Measurements from ENCODE around the gene DUSP7. TPM values are rescaled to one million over a fixed set of nuclear protein-coding genes. Genes with fewer than 3 reads are reported as not detected.

The DUSP7 gene
- total and polyA plus RNA-seq, 5 donors from 2014 or later = 3.0 to 12.7 (median 3.5) TPM

- Histone ChIP-seq H3K4me3 (ENCODE audit: low read depth, low read length) (no peak overlapping the region), H3K9me3 (ENCODE audit: control insufficient read depth in 2 of 2, low read length in 2 of 2) (no peaks in the 10 kb centered on the region), H3K27ac (ENCODE audit: insufficient read depth, low read length, poor library complexity, severe bottlenecking) (no peak overlapping the region), H3K4me1 (ENCODE audit: control insufficient read depth, insufficient read depth, low read length, poor library complexity, severe bottlenecking) (peaks cover 16% of the 10 kb centered on the region), H3K27me3 (ENCODE audit: control insufficient read depth, insufficient read depth, low read length) (no peaks in the 10 kb centered on the region), H3K36me3 (ENCODE audit: control insufficient read depth, insufficient read depth, low read length) (no peaks in the 10 kb centered on the region)
- Mint-ChIP-seq H3K9me3 (no peaks in the 10 kb centered on the region), H3K4me3 (no peak overlapping the region), H3K4me1 (peaks cover 0 to 21% (median 5%) of the 10 kb centered on the region in 4 donors), H3K36me3 (no peaks in the 10 kb centered on the region), H3K27me3 (peaks cover 17% of the 10 kb centered on the region), H3K27ac (no peak overlapping the region)
- no peak for DNase-seq
- no peak for ATAC-seq (ENCODE audit: low read depth in 2 of 2)
Measured at GRCh38 chr3:52002748-52003147, 53.6 kb downstream of the DUSP7 start.

DNA sequence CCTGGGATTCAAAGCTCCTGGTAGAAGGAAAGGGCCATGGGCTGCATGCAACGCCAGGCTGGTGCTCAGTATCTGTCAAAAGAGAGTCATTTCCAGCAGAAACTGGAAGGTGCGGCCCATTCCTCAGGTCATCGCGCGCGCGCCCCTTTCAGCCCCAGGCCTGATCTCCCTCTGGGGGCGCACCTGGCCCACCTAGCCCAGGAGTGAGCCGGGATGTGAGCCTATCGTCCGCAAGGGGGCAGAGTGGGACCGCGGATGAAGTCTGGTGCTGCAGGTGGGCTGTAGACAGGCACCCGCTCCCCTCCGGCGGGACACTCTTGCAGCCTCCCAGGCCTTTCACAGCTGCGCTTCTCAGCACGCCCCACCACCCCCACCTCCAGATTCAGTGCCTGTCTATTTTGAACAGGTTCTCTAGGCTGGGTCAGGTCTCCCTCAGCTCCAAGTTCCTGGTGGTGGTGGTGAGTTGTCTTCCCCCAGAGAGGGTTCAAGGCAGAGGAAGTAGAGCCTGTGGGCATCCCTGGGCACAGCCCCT, 54.9 kb downstream of the DUSP7 start:
- Histone ChIP-seq H3K4me1 (ENCODE audit: control insufficient read depth, insufficient read depth, low read length, poor library complexity, severe bottlenecking) (peaks cover 16% of the 10 kb centered on the region), H3K27me3 (ENCODE audit: control insufficient read depth, insufficient read depth, low read length) (no peaks in the 10 kb centered on the region), H3K9me3 (ENCODE audit: control insufficient read depth in 2 of 2, low read length in 2 of 2) (no peaks in the 10 kb centered on the region), H3K36me3 (ENCODE audit: control insufficient read depth, insufficient read depth, low read length) (no peaks in the 10 kb centered on the region), H3K4me3 (ENCODE audit: low read depth, low read length) (no peak overlapping the region), H3K27ac (ENCODE audit: insufficient read depth, low read length, poor library complexity, severe bottlenecking) (no peak overlapping the region)
- Mint-ChIP-seq H3K27ac (peak overlapping the region in 1 of 3 donors; percentile 7), H3K27me3 (peaks cover 17% of the 10 kb centered on the region), H3K4me1 (peaks cover 0 to 24% (median 5%) of the 10 kb centered on the region in 4 donors), H3K9me3 (no peaks in the 10 kb centered on the region), H3K36me3 (no peaks in the 10 kb centered on the region), H3K4me3 (peak overlapping the region in 3 of 4 donors; percentile 8 to 63 (median 28))
- peak; percentile 80 to 85 (median 82) for DNase-seq
- ATAC-seq (ENCODE audit: low read depth in 2 of 2) = peak; percentile 93 to 94

DNA sequence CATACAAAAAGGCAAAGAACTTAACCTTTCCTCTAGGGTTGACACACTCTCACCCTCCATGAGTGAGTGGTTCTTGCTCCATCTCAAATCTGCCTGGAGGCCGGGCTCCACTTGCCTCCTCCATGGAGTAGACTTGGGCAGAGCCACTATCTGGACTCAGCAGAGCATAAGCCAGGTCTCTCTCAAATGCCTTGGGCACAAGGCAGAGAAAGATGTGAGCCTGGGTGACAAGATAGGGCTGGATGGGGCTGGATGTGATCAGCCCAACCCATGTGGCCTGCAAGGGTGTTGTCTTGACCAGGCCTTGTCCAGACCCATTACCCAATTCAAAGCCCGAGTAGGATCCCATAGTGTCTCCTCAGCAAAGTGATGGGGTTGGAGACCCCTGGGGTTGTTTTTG, 56.5 kb downstream of the DUSP7 start:
- Mint-ChIP-seq H3K27me3 (peaks cover 17% of the 10 kb centered on the region), H3K4me3 (peak overlapping the region in 1 of 4 donors; percentile 40), H3K27ac (no peak overlapping the region), H3K36me3 (peaks cover 6% of the 10 kb centered on the region), H3K4me1 (peaks cover 0 to 25% (median 14%) of the 10 kb centered on the region in 4 donors), H3K9me3 (no peaks in the 10 kb centered on the region)
- H3K9me3 ChIP-seq (ENCODE audit: control insufficient read depth in 2 of 2, low read length in 2 of 2) = no peaks in the 10 kb centered on the region
- ATAC-seq (ENCODE audit: low read depth in 2 of 2) = no peak
- DNase-seq = no peak
- peaks cover 17% of the 10 kb centered on the region for H3K4me1 ChIP-seq (ENCODE audit: control insufficient read depth, insufficient read depth, low read length, poor library complexity, severe bottlenecking)
- H3K4me3 ChIP-seq (ENCODE audit: low read depth, low read length) = no peak overlapping the region
- peaks cover under 1% of the 10 kb centered on the region for H3K36me3 ChIP-seq (ENCODE audit: control insufficient read depth, insufficient read depth, low read length)
- no peaks in the 10 kb centered on the region for H3K27me3 ChIP-seq (ENCODE audit: control insufficient read depth, insufficient read depth, low read length)
- no peak overlapping the region for H3K27ac ChIP-seq (ENCODE audit: insufficient read depth, low read length, poor library complexity, severe bottlenecking)

Other genes with a start within 250 kb of the DUSP7 start
- not detected for gene IQCF2, start 195.0 kb downstream of the DUSP7 start, total RNA-seq
- gene IQCF2, start 195.0 kb downstream of the DUSP7 start, polyA plus RNA-seq = not detected
- gene IQCF5, start 181.0 kb downstream of the DUSP7 start, total RNA-seq = not detected
- not detected for gene IQCF5, start 181.0 kb downstream of the DUSP7 start, polyA plus RNA-seq
- not detected for gene IQCF1, start 153.2 kb downstream of the DUSP7 start, total RNA-seq
- gene IQCF1, start 153.2 kb downstream of the DUSP7 start, polyA plus RNA-seq = not detected
- 11.2 TPM for gene RRP9, start 114.7 kb downstream of the DUSP7 start, total RNA-seq
- 10 to 100 TPM; 17.0 to 25.4 (median 23.2) TPM for gene RRP9, start 114.7 kb downstream of the DUSP7 start, polyA plus RNA-seq
- 6.4 TPM for gene PARP3, start 114.2 kb downstream of the DUSP7 start, total RNA-seq
- 1 to 10 TPM; 2.9 to 5.4 (median 3.6) TPM for gene PARP3, start 114.2 kb downstream of the DUSP7 start, polyA plus RNA-seq
- not detected for gene GPR62, start 101.2 kb downstream of the DUSP7 start, total RNA-seq
- under 1 TPM in 1 of 4 donors, not detected in 3; 0.22 TPM for gene GPR62, start 101.2 kb downstream of the DUSP7 start, polyA plus RNA-seq
- gene PCBP4, start 89.1 kb downstream of the DUSP7 start, total RNA-seq = 24.6 TPM
- gene PCBP4, start 89.1 kb downstream of the DUSP7 start, polyA plus RNA-seq = 10 to 100 TPM in 3 of 4 donors, 1 to 10 TPM in 1; 9.6 to 19.4 (median 12.9) TPM
- 45.1 TPM for gene ABHD14B, start 82.5 kb downstream of the DUSP7 start, total RNA-seq
- gene ABHD14B, start 82.5 kb downstream of the DUSP7 start, polyA plus RNA-seq = 10 to 100 TPM; 60.3 to 86.1 (median 78.8) TPM
- gene ABHD14A, start 81.5 kb downstream of the DUSP7 start, total RNA-seq = 12.7 TPM
- 100 to 1,000 TPM in 2 of 4 donors, 10 to 100 TPM in 2; 91.0 to 137 (median 105) TPM for gene ABHD14A, start 81.5 kb downstream of the DUSP7 start, polyA plus RNA-seq
- gene ACY1, start 73.0 kb downstream of the DUSP7 start, total RNA-seq = 6.7 TPM
- gene ACY1, start 73.0 kb downstream of the DUSP7 start, polyA plus RNA-seq = 10 to 100 TPM in 3 of 4 donors, 1 to 10 TPM in 1; 6.4 to 14.7 (median 11.3) TPM
- 1,128 TPM for gene RPL29, start 60.7 kb downstream of the DUSP7 start, total RNA-seq
- 1,000 to 10,000 TPM; 1,236 to 1,661 (median 1,413) TPM for gene RPL29, start 60.7 kb downstream of the DUSP7 start, polyA plus RNA-seq
- 1.7 TPM for gene POC1A, start 97.9 kb upstream of the DUSP7 start, total RNA-seq
- gene POC1A, start 97.9 kb upstream of the DUSP7 start, polyA plus RNA-seq = 1 to 10 TPM; 1.3 to 3.2 (median 1.9) TPM
- gene ALAS1, start 141.6 kb upstream of the DUSP7 start, total RNA-seq = 17.1 TPM
- 10 to 100 TPM; 22.4 to 41.4 (median 34.2) TPM for gene ALAS1, start 141.6 kb upstream of the DUSP7 start, polyA plus RNA-seq
- 0.27 TPM for gene TLR9, start 169.1 kb upstream of the DUSP7 start, total RNA-seq
- gene TLR9, start 169.1 kb upstream of the DUSP7 start, polyA plus RNA-seq = under 1 TPM in 1 of 4 donors, not detected in 3; 0.16 TPM
- gene TWF2, start 182.6 kb upstream of the DUSP7 start, total RNA-seq = 62.4 TPM
- 100 to 1,000 TPM; 116 to 142 (median 131) TPM for gene TWF2, start 182.6 kb upstream of the DUSP7 start, polyA plus RNA-seq
- gene PPM1M, start 189.2 kb upstream of the DUSP7 start, total RNA-seq = 80.7 TPM
- 100 to 1,000 TPM in 1 of 4 donors, 10 to 100 TPM in 3; 55.5 to 104 (median 74.9) TPM for gene PPM1M, start 189.2 kb upstream of the DUSP7 start, polyA plus RNA-seq
- gene WDR82, start 222.1 kb upstream of the DUSP7 start, total RNA-seq = 116 TPM
- gene WDR82, start 222.1 kb upstream of the DUSP7 start, polyA plus RNA-seq = 100 to 1,000 TPM in 2 of 4 donors, 10 to 100 TPM in 2; 85.9 to 111 (median 103) TPM
- gene GLYCTK, start 231.3 kb upstream of the DUSP7 start, total RNA-seq = 41.8 TPM
- 10 to 100 TPM; 11.1 to 17.9 (median 13.1) TPM for gene GLYCTK, start 231.3 kb upstream of the DUSP7 start, polyA plus RNA-seq